OCI-LY7 (cell line): Measurements from ENCODE around the gene PRADC1.

Experiments used
- EZH2phosphoT487 ChIP-seq: fragments of 200-600 bp; sonication (generic); IDR thresholded peaks from 2 replicates; pipeline ENCODE4 v1.6.1; 2018; ENCODE audit warnings: low read depth, borderline replicate concordance, mild to moderate bottlenecking, mixed run types, antibody characterized with exemption, low read length, moderate library complexity, mixed read lengths
- TF ChIP-seq, protein P1 (sequence below): fragments of 200-600 bp; sonication (generic); conservative IDR thresholded peaks from 2 replicates; pipeline ENCODE4 v1.5.1; 2014; ENCODE audit warnings: mild to moderate bottlenecking, antibody characterized with exemption, low read length, moderate library complexity, mixed read lengths

DNA sequence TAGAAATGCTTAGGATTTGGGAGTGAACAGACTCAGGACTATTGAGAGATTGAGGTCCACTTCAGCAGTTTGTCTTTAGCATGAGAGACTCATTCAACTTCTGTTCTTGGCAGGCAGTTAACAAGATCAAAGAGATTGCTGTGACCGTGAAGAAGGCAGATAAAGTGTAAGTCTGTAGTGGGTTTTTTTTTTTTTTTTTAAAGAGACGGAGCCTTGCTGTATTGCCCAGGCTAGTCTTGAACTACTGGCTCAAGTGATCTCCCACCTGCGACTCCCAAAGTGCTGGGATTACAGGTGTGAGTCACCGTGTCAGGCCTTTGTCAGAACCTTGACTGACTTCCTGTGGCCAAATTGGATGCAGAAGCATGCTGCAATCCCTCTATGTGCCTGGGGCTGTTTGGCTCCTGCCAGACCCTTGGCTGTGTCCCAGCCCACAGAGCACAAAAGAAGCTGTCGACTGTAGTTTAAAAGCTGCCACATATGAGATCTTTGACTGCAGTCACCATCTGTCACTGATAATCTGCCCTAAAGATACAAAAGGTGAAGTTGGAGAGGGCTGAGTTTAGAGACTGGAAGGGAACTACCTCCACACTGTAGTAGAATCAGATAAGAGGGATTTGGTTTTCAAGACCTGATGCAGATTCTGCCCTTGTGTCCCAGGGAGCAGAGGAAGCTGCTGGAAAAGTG, 11.0 kb upstream of the PRADC1 start:
- TF ChIP-seq, protein P1, sequence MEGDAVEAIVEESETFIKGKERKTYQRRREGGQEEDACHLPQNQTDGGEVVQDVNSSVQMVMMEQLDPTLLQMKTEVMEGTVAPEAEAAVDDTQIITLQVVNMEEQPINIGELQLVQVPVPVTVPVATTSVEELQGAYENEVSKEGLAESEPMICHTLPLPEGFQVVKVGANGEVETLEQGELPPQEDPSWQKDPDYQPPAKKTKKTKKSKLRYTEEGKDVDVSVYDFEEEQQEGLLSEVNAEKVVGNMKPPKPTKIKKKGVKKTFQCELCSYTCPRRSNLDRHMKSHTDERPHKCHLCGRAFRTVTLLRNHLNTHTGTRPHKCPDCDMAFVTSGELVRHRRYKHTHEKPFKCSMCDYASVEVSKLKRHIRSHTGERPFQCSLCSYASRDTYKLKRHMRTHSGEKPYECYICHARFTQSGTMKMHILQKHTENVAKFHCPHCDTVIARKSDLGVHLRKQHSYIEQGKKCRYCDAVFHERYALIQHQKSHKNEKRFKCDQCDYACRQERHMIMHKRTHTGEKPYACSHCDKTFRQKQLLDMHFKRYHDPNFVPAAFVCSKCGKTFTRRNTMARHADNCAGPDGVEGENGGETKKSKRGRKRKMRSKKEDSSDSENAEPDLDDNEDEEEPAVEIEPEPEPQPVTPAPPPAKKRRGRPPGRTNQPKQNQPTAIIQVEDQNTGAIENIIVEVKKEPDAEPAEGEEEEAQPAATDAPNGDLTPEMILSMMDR, result no peak
- TF ChIP-seq EZH2phosphoT487, result no peak
